K562 (cell line): ENCODE measurements around the gene ESPN. TPM values are rescaled to one million over a fixed set of nuclear protein-coding genes. Genes with fewer than 3 reads are reported as not detected.

ENCODE experiments used
- ATAC-seq: fragments of 200-7000 bp; cut with Tn5 transposase; 3 replicates; pipeline ENCODE4 v1.9.1; 2020; ENCODE audit warnings: moderate library complexity
- BruUV-seq: library from RNA; stranded (reverse); fragments of 400-500 nt; replicated peaks from 2 replicates; lab custom pipeline; 2021; lab: Mats Ljungman, UMichigan
- CTCF ChIA-PET: fragments of 300-600 bp; formaldehyde crosslinking; extraction: SDS; loops from one replicate; lab custom pipeline; 2021; ENCODE audit warnings: low intra/inter-chr PET ratio; lab: Yijun Ruan, JAX
- POLR2A ChIA-PET: fragments of 300-600, 350-650 bp; sonication (Branson Sonifier 250); formaldehyde crosslinking; extraction: SDS; loops from one replicate; lab custom pipeline; 2021; ENCODE audit warnings: antibody characterized with exemption, inconsistent platforms; lab: Yijun Ruan, JAX
- DNase-seq, 4 experiments: peaks; one replicate each; pipeline versions ENCODE4 v3.0.0 to v3.0.0-alpha.2; 2011 to 2018; ENCODE audit warnings: low spot score in 3 of 4, mixed read lengths in 3 of 4; ENCODE audit errors: extremely low read depth in 1 of 4
- FAIRE-seq: peaks from 2 replicates; lab custom pipeline; 2011; peaks lifted over from hg19 to GRCh38; lab: Jason Lieb, UNC
- H2AFZ ChIP-seq: 2 replicates; pipeline ENCODE4 v1.6.0; 2011; ENCODE audit warnings: low read depth, low read length, control low read depth, inconsistent platforms
- H3K27ac ChIP-seq: fragments of 200-600 bp; 3 replicates; pipeline ENCODE4 v1.8.0; 2011; ENCODE audit warnings: low read depth, mild to moderate bottlenecking, control low read depth, inconsistent platforms, low read length, moderate library complexity, mixed read lengths; ENCODE audit errors: extremely low read depth
- H3K27me3 ChIP-seq, 2 experiments: fragments of 300-600 bp in 1 of 2; 2 replicates in 1 of 2; 3 replicates in 1 of 2; pipeline versions ENCODE4 v1.6.0 to v1.8.0; 2011; ENCODE audit warnings: inconsistent platforms in 2 of 2, low read length in 2 of 2, mild to moderate bottlenecking in 1 of 2, mixed read lengths in 1 of 2, moderate library complexity in 1 of 2; ENCODE audit not compliant: control insufficient read depth in 2 of 2, insufficient read depth in 2 of 2
- H3K36me3 ChIP-seq: fragments of 300-600 bp; 3 replicates; pipeline ENCODE4 v1.8.0; 2011; ENCODE audit warnings: mild to moderate bottlenecking, low read length, inconsistent platforms; ENCODE audit not compliant: control insufficient read depth, insufficient read depth
- H3K4me1 ChIP-seq, 2 experiments: fragments of 200-600 bp in 1 of 2; replicated peaks in 1 of 2; 2 replicates in 1 of 2; 3 replicates in 1 of 2; pipeline versions ENCODE4 v1.5.1 to v1.8.0; 2011; ENCODE audit warnings: inconsistent platforms in 2 of 2, low read length in 2 of 2, mild to moderate bottlenecking in 1 of 2, mixed read lengths in 1 of 2, moderate library complexity in 1 of 2; ENCODE audit not compliant: control insufficient read depth in 2 of 2, insufficient read depth in 2 of 2
- H3K4me2 ChIP-seq: 2 replicates; pipeline ENCODE4 v1.6.1; 2011; ENCODE audit warnings: low read length, control low read depth, inconsistent platforms, mixed read lengths; ENCODE audit not compliant: insufficient read depth
- H3K4me3 ChIP-seq: fragments of 200-600 bp; sonication (generic), shearing (Covaris generic); 2 replicates; pipeline ENCODE4 v1.5.1; 2016; ENCODE audit warnings: control low read depth, inconsistent platforms
- H3K79me2 ChIP-seq: fragments of 200-600 bp; 3 replicates; pipeline ENCODE4 v1.8.0; 2011; ENCODE audit warnings: low read length, inconsistent platforms; ENCODE audit not compliant: control insufficient read depth, insufficient read depth
- H3K9ac ChIP-seq, 2 experiments: 2 replicates each; pipeline versions ENCODE4 v1.6.0 to v1.6.1; 2011; ENCODE audit warnings: low read depth in 2 of 2, low read length in 2 of 2, control low read depth in 1 of 2, inconsistent platforms in 1 of 2, mild to moderate bottlenecking in 1 of 2, mixed read lengths in 1 of 2; ENCODE audit not compliant: insufficient read depth in 1 of 2
- H3K9me1 ChIP-seq: one replicate; pipeline ENCODE4 v1.6.0; 2011; ENCODE audit warnings: inconsistent platforms, mild to moderate bottlenecking, low read length, moderate library complexity; ENCODE audit not compliant: control insufficient read depth, insufficient read depth
- H3K9me3 ChIP-seq: replicated peaks from 2 replicates; pipeline ENCODE4 v1.5.1; 2011; ENCODE audit warnings: low read depth, low read length, inconsistent platforms; ENCODE audit not compliant: control insufficient read depth, insufficient read depth
- H4K20me1 ChIP-seq: replicated peaks from 2 replicates; pipeline ENCODE4 v1.6.1; 2011; ENCODE audit warnings: low read length, inconsistent platforms, mixed read lengths; ENCODE audit not compliant: control insufficient read depth, insufficient read depth
- ADNP ChIP-seq: fragments of 200-800 bp; sonication (Bioruptor generic); IDR thresholded peaks from 2 replicates; pipeline ENCODE4 v1.6.1; 2016; ENCODE audit warnings: missing genetic modification characterization, missing compliant biosample characterization
- ARID3A ChIP-seq: IDR thresholded peaks from 2 replicates; pipeline ENCODE4 v1.6.1; 2012; ENCODE audit warnings: low read depth, low read length, improper control_type of control experiment, borderline replicate concordance
- CBFB ChIP-seq: sonication (generic); formaldehyde crosslinking; IDR thresholded peaks from 2 replicates; pipeline ENCODE4 v1.4.0; 2020; ENCODE audit warnings: mild to moderate bottlenecking, missing genetic modification reagents
- DACH1 ChIP-seq: fragments of 450-650 bp; IDR thresholded peaks from 2 replicates; pipeline ENCODE4 v1.6.1; 2018; ENCODE audit not compliant: partially characterized antibody
- E2F4 ChIP-seq: sonication (generic); formaldehyde crosslinking; IDR thresholded peaks from 2 replicates; pipeline ENCODE4 v1.8.0; 2022; ENCODE audit warnings: mild to moderate bottlenecking, low read depth, missing genetic modification reagents
- KDM4B ChIP-seq, 2 experiments: fragments of 450-650 bp in 1 of 2; sonication (generic) in 1 of 2; IDR thresholded peaks; 2 replicates each; pipeline ENCODE4 v1.6.1; 2016 to 2017; ENCODE audit warnings: borderline replicate concordance in 2 of 2, antibody characterized with exemption in 1 of 2, low read depth in 1 of 2, mild to moderate bottlenecking in 1 of 2
- LEF1 ChIP-seq: fragments of 450-650 bp; IDR thresholded peaks from 2 replicates; pipeline ENCODE4 v1.6.1; 2016; ENCODE audit warnings: mild to moderate bottlenecking
- MEF2D ChIP-seq: conservative IDR thresholded peaks from 2 replicates; pipeline ENCODE4 v1.6.1; 2016; ENCODE audit warnings: low read depth, missing genetic modification characterization, missing compliant biosample characterization
- MYC ChIP-seq, 2 experiments: fragments of 250-450 bp in 1 of 2; sonication (Bioruptor Pico) in 1 of 2; IDR thresholded peaks; 2 replicates each; pipeline versions ENCODE4 v1.5.1 to v1.6.1; 2012 to 2021; ENCODE audit warnings: low read depth in 2 of 2, borderline replicate concordance in 1 of 2, improper control_type of control experiment in 1 of 2, low read length in 1 of 2, mild to moderate bottlenecking in 1 of 2, moderate library complexity in 1 of 2
- RBM17 ChIP-seq: fragments of 200-400 bp; formaldehyde crosslinking; IDR thresholded peaks from 2 replicates; pipeline ENCODE4 v1.6.1; 2017; ENCODE audit warnings: low read depth, mild to moderate bottlenecking, low read length, borderline replicate concordance
- SAP30 ChIP-seq: fragments of 200-600 bp; sonication (generic); IDR thresholded peaks from 2 replicates; pipeline ENCODE4 v1.6.1; 2012; ENCODE audit warnings: borderline replicate concordance, low read depth, mild to moderate bottlenecking, moderate library complexity, low read length, control low read depth, inconsistent platforms; ENCODE audit not compliant: insufficient read depth, poor library complexity, severe bottlenecking
- SMARCA4 ChIP-seq: fragments of 450-650 bp; IDR thresholded peaks from 2 replicates; pipeline ENCODE4 v1.6.1; 2016
- TARDBP ChIP-seq: fragments of 450-650 bp; IDR thresholded peaks from 2 replicates; pipeline ENCODE4 v1.6.1; 2016
- TRIM28 ChIP-seq: fragments of 450-650 bp; IDR thresholded peaks from 2 replicates; pipeline ENCODE4 v1.6.1; 2017
- U2AF2 ChIP-seq: fragments of 200-400 bp; formaldehyde crosslinking; optimal IDR thresholded peaks from 2 replicates; pipeline ENCODE3; 2017; ENCODE audit warnings: low read depth, mild to moderate bottlenecking, low read length
- ZNF121 ChIP-seq: sonication (generic); formaldehyde crosslinking; conservative IDR thresholded peaks from 2 replicates; pipeline ENCODE4 v1.8.0; 2022; ENCODE audit warnings: missing genetic modification reagents
- ZNF143 ChIP-seq: sonication (generic); formaldehyde crosslinking; IDR thresholded peaks from 2 replicates; pipeline ENCODE4 v1.9.0; 2022; ENCODE audit warnings: mild to moderate bottlenecking, missing genetic modification reagents
- ZNF184 ChIP-seq: sonication (generic); formaldehyde crosslinking; IDR thresholded peaks from 2 replicates; pipeline ENCODE4 v1.5.0; 2020; ENCODE audit warnings: missing genetic modification reagents
- ZNF282 ChIP-seq: sonication (generic); formaldehyde crosslinking; IDR thresholded peaks from 2 replicates; pipeline ENCODE4 v1.8.1; 2023; ENCODE audit warnings: missing genetic modification reagents
- ZNF586 ChIP-seq: fragments of 450-650 bp; formaldehyde crosslinking; conservative IDR thresholded peaks from 2 replicates; pipeline ENCODE4 v1.4.0; 2020; ENCODE audit warnings: mild to moderate bottlenecking, moderate library complexity
- whole genome bisulfite sequencing: fragments of 100-300 bp; shearing (Covaris generic); methylation state at CpG from one replicate; pipeline ENCODE4 v1.1.6; 2016; ENCODE audit warnings: low coverage, mixed read lengths; ENCODE audit not compliant: insufficient coverage; ENCODE audit errors: missing lambda C conversion rate; 5-methylcytosine and 5-hydroxymethylcytosine counted together
- in situ Hi-C: fragments of 300-500 bp; cut with MboI; formaldehyde crosslinking; loops from 4 replicates; pipeline ENCODE4 v1.15.0; 2018; ENCODE audit warnings: inconsistent platforms, mixed read lengths
- intact Hi-C: fragments of 100-400 bp; cut with micrococcal nuclease; formaldehyde crosslinking; loops from 2 replicates; pipeline ENCODE4 v1.14.2; 2022
- polyA plus RNA-seq, 8 experiments: library from polyadenylated mRNA; depleted of rRNA in 4 of 8; stranded (reverse) in 5 of 8; unstranded in 3 of 8; fragments of >200 nt; fragmentation: Nextera tagmentation in 2 of 8; fragmentation: Illumina TruSeq in 1 of 8; extraction: Ambion mirVana in 2 of 8; extraction: Trizol in 1 of 8; gene quantifications; 2 replicates each; pipeline versions ENCODE4 v1.2.1 to v1.2.3, GENCODE V29; 2011 to 2014; ENCODE audit warnings: inconsistent platforms in 1 of 8, missing spikeins in 1 of 8
- total RNA-seq, 7 experiments: library from RNA; depleted of rRNA in 6 of 7; stranded (reverse); fragments of >200 nt in 6 of 7; fragmentation: Illumina TruSeq in 2 of 7; extraction: Trizol in 2 of 7; gene quantifications; 2 replicates each; pipeline versions ENCODE4 v1.2.1 to v1.2.3, GENCODE V29; 2011 to 2021; ENCODE audit warnings: low replicate concordance in 1 of 7

ESPN gene
- total and polyA plus RNA-seq, 9 of the 15 experiments (the other 6 are each of a cell fraction or from before 2014, with no cell fraction given), result 0.07 to 1.2 (median 0.45) TPM; not detected in 3

- intact Hi-C loops, result no loop called here
- no peaks in the 10 kb centered on the region for H3K9me1 ChIP-seq
- ATAC-seq (no peak), DNase-seq (no peak), FAIRE-seq (no peak)
- H3K9me3 ChIP-seq, result no peaks in the 10 kb centered on the region
- in situ Hi-C loops, result loop anchor here (25.0 kb wide), 1 partner anchor 729 kb away; no protein-coding TSS in a partner anchor
- no peak overlapping the region for H3K4me2 ChIP-seq
- H3K79me2 ChIP-seq, result no peaks in the 10 kb centered on the region
- H3K27ac ChIP-seq, result no peak overlapping the region
- H2AFZ ChIP-seq, result no peak overlapping the region
- ChIA-PET POLR2A (no interaction called here), CTCF (interaction anchor here (0.7 to 1.3 kb wide), 2 partner anchors 82 to 587 kb away, joined by 3 to 4 read pairs; no protein-coding TSS in a partner anchor)
- H4K20me1 ChIP-seq, result peaks cover 17% of the 10 kb centered on the region
- H3K36me3 ChIP-seq, result no peaks in the 10 kb centered on the region
- WGBS, result 7% methylated on average over 14 of the region's 14 CpGs
- H3K9ac ChIP-seq, result peak overlapping the region in 1 of 2 experiments; percentile 10; a peak in 1 of 4 replicates
- H3K27me3 ChIP-seq, result peaks cover 64 to 82% of the 10 kb centered on the region in 2 experiments
- H3K4me1 ChIP-seq, result peaks cover 0 to 21% of the 10 kb centered on the region in 2 experiments; a peak in 2 of 5 replicates
- TF ChIP-seq ZNF121 (CRISPR knock-in tag) (peak; percentile 27), LEF1 (no peak), ARID3A (no peak), E2F4 (CRISPR knock-in tag) (no peak), ZNF184 (no peak), MEF2D (tag) (no peak), KDM4B (IDR thresholded peaks at IDR 0.05; ENCODE audit: borderline replicate concordance in 2 of 2, low read depth in 1 of 2) (no peak), TARDBP (no peak), RBM17 (no peak), ZNF586 (CRISPR knock-in tag) (no peak), DACH1 (no peak), ADNP (tag) (no peak), TRIM28 (no peak), ZNF282 (no peak), SMARCA4 (no peak), ZNF143 (no peak), CBFB (CRISPR knock-in tag) (0 out of 2 replicates have a peak, but pooled peaks have one; percentile 32), U2AF2 (no peak), MYC (IDR thresholded peaks at IDR 0.05; ENCODE audit: low read depth, low read length) (no peak), MYC (CRISPR knock-in tag; IDR thresholded peaks at IDR 0.05; ENCODE audit: borderline replicate concordance, low read depth) (0 out of 2 replicates have a peak, but pooled peaks have one; percentile 17), SAP30 (no peak)
- H3K4me3 ChIP-seq, result no peak overlapping the region
- BruUV-seq, result no TSS peak
Observed at GRCh38 chr1:6483017-6483760, 58.6 kb downstream of the ESPN start.
